H1 (cell line): Measurements from ENCODE around the gene RMDN3. TPM values are rescaled to one million over a fixed set of nuclear protein-coding genes. Genes with fewer than 3 reads are reported as not detected.

Experiments used
- polyA plus RNA-seq, 7 experiments: library from polyadenylated mRNA; depleted of rRNA in 3 of 7; stranded (reverse) in 5 of 7; unstranded in 2 of 7; fragments of >200 nt in 5 of 7; fragments of 200-250 nt in 2 of 7; gene quantifications; 1 replicate in 5 of 7; 2 replicates in 1 of 7; 4 replicates in 1 of 7; pipeline versions ENCODE4 v1.2.1 to v1.2.3, GENCODE V29; 2011 to 2013; ENCODE audit warnings: missing spikeins in 2 of 7, mixed read lengths in 2 of 7
- small RNA-seq: library from polyadenylated mRNA; stranded (forward); fragments of <200 nt; extraction: miRNeasy Mini kit (QIAGEN cat#:217004); gene quantifications from one replicate; pipeline ENCODE3, GENCODE V24; 2013; ENCODE audit not compliant: insufficient read depth
- total RNA-seq: library from RNA; stranded (reverse); fragmentation: NEBNext Ultra II Directional; extraction: Animal tissue kit (Norgen Biotek cat#: 25700); gene quantifications from 2 replicates; pipeline ENCODE4 v1.2.1, GENCODE V29; 2021

The RMDN3 gene
- total and polyA plus RNA-seq, 2 of the 8 experiments (the other 6 are each of a cell fraction or from before 2014, with no cell fraction given), result 10.8 to 24.1 TPM

Small RNA genes within 50 kb of the gene (small RNA-seq; reads per million reads assigned to genes)
- gene SUMO2P15, result not detected

Other genes starting within 250 kb of the RMDN3 start
- 10.2 and 12.1 TPM in 2 replicates for gene CCDC32, start 190.2 kb downstream of the RMDN3 start, total RNA-seq
- 2.9 and 8.9 TPM in 2 replicates for gene CCDC32, start 190.2 kb downstream of the RMDN3 start, polyA plus RNA-seq (2011; rRNA removed)
- 25.1 and 28.5 TPM in 2 replicates for gene RPUSD2, start 186.0 kb downstream of the RMDN3 start, total RNA-seq
- gene RPUSD2, start 186.0 kb downstream of the RMDN3 start, polyA plus RNA-seq (2011; rRNA removed), result 14.5 and 19.9 TPM in 2 replicates
- gene KNL1, start 161.0 kb downstream of the RMDN3 start, total RNA-seq, result 22.3 and 22.5 TPM in 2 replicates
- gene KNL1, start 161.0 kb downstream of the RMDN3 start, polyA plus RNA-seq (2011; rRNA removed), result 2.7 and 4.4 TPM in 2 replicates
- gene RAD51, start 60.1 kb downstream of the RMDN3 start, total RNA-seq, result 41.6 and 42.4 TPM in 2 replicates
- 25.2 and 32.2 TPM in 2 replicates for gene RAD51, start 60.1 kb downstream of the RMDN3 start, polyA plus RNA-seq (2011; rRNA removed)
- gene GCHFR, start 8.8 kb upstream of the RMDN3 start, total RNA-seq, result 22.7 and 25.9 TPM in 2 replicates
- 81.5 and 102 TPM in 2 replicates for gene GCHFR, start 8.8 kb upstream of the RMDN3 start, polyA plus RNA-seq (2011; rRNA removed)
- gene C15orf62, start 14.7 kb upstream of the RMDN3 start, total RNA-seq, result 0.56 and 0.57 TPM in 2 replicates
- gene C15orf62, start 14.7 kb upstream of the RMDN3 start, polyA plus RNA-seq (2011; rRNA removed), result 0.06 and 0.19 TPM in 2 replicates
- 10.7 and 11.2 TPM in 2 replicates for gene ZFYVE19, start 51.8 kb upstream of the RMDN3 start, total RNA-seq
- gene ZFYVE19, start 51.8 kb upstream of the RMDN3 start, polyA plus RNA-seq (2011; rRNA removed), result 21.8 and 23.7 TPM in 2 replicates
- 39.5 and 43.8 TPM in 2 replicates for gene DNAJC17, start 52.2 kb upstream of the RMDN3 start, total RNA-seq
- gene DNAJC17, start 52.2 kb upstream of the RMDN3 start, polyA plus RNA-seq (2011; rRNA removed), result 45.4 and 47.2 TPM in 2 replicates
- gene PPP1R14D, start 73.5 kb upstream of the RMDN3 start, total RNA-seq, result not detected in 2 replicates
- gene PPP1R14D, start 73.5 kb upstream of the RMDN3 start, polyA plus RNA-seq (2011; rRNA removed), result not detected in 2 replicates
- gene SPINT1, start 88.8 kb upstream of the RMDN3 start, total RNA-seq, result 117 TPM in 2 replicates
- 155 and 266 TPM in 2 replicates for gene SPINT1, start 88.8 kb upstream of the RMDN3 start, polyA plus RNA-seq (2011; rRNA removed)
- 2.4 and 2.7 TPM in 2 replicates for gene RHOV, start 119.0 kb upstream of the RMDN3 start, total RNA-seq
- 1.5 and 2.2 TPM in 2 replicates for gene RHOV, start 119.0 kb upstream of the RMDN3 start, polyA plus RNA-seq (2011; rRNA removed)
- gene VPS18, start 139.2 kb upstream of the RMDN3 start, total RNA-seq, result 31.9 and 32.7 TPM in 2 replicates
- gene VPS18, start 139.2 kb upstream of the RMDN3 start, polyA plus RNA-seq (2011; rRNA removed), result 28.9 and 32.9 TPM in 2 replicates
- 0.48 and 0.60 TPM in 2 replicates for gene DLL4, start 174.1 kb upstream of the RMDN3 start, total RNA-seq
- 0.22 and 0.23 TPM in 2 replicates for gene DLL4, start 174.1 kb upstream of the RMDN3 start, polyA plus RNA-seq (2011; rRNA removed)
- 28.7 and 34.3 TPM in 2 replicates for gene CHAC1, start 198.2 kb upstream of the RMDN3 start, total RNA-seq
- 159 and 215 TPM in 2 replicates for gene CHAC1, start 198.2 kb upstream of the RMDN3 start, polyA plus RNA-seq (2011; rRNA removed)